ENCODE data around the gene C3orf20.

C3orf20 gene

GRCh38 chr3:14689247-14689980 is 14.5 kb downstream of the C3orf20 start:
- no peaks in the 10 kb centered on the region for H3K9me3 ChIP-seq
- TF ChIP-seq CTCF (IDR thresholded peaks at IDR 0.05) = no peak
- H3K36me3 ChIP-seq = no peaks in the 10 kb centered on the region

GRCh38 chr3:14691239-14691638 is 16.3 kb downstream of the C3orf20 start:
- H3K36me3 ChIP-seq = no peaks in the 10 kb centered on the region
- peaks cover 26 to 31% of the 10 kb centered on the region in 2 experiments for H3K4me1 ChIP-seq (ENCODE audit: control insufficient read depth in 1 of 2, insufficient read depth in 1 of 2, low read depth in 1 of 2, low read length in 1 of 2)
- no peaks in the 10 kb centered on the region for H3K27me3 ChIP-seq
- no peak overlapping the region for H3K27ac ChIP-seq
- no peaks in the 10 kb centered on the region for H3K9me3 ChIP-seq
- no peak overlapping the region for H3K4me3 ChIP-seq (ENCODE audit: low read depth in 1 of 2, low read length in 1 of 2)
- no peak for TF ChIP-seq CTCF (IDR thresholded peaks at IDR 0.05)

More at GRCh38 chr3:14689247-14689980, 14.5 kb downstream of the C3orf20 start:
- H3K27me3 ChIP-seq = no peaks in the 10 kb centered on the region
- no peak overlapping the region for H3K27ac ChIP-seq
- H3K4me1 ChIP-seq (ENCODE audit: control insufficient read depth in 1 of 2, insufficient read depth in 1 of 2, low read depth in 1 of 2, low read length in 1 of 2) = peaks cover 26 to 31% of the 10 kb centered on the region in 2 experiments
- H3K4me3 ChIP-seq (ENCODE audit: low read depth in 1 of 2, low read length in 1 of 2) = no peak overlapping the region

GRCh38 chr3:14691719-14692118 is 16.8 kb downstream of the C3orf20 start:
- H3K27ac ChIP-seq = no peak overlapping the region
- no peak overlapping the region for H3K4me3 ChIP-seq (ENCODE audit: low read depth in 1 of 2, low read length in 1 of 2)

GRCh38 chr3:14698601-14699244 is 23.8 kb downstream of the C3orf20 start:
- H3K4me3 ChIP-seq (ENCODE audit: low read depth in 1 of 2, low read length in 1 of 2) = no peak overlapping the region
- H3K27me3 ChIP-seq = no peaks in the 10 kb centered on the region
- no peak overlapping the region for H3K27ac ChIP-seq
- no peaks in the 10 kb centered on the region for H3K9me3 ChIP-seq
- no peaks in the 10 kb centered on the region for H3K4me1 ChIP-seq (ENCODE audit: control insufficient read depth in 1 of 2, insufficient read depth in 1 of 2, low read depth in 1 of 2, low read length in 1 of 2)
- no peak for TF ChIP-seq CTCF (IDR thresholded peaks at IDR 0.05)
- no peaks in the 10 kb centered on the region for H3K36me3 ChIP-seq

More at GRCh38 chr3:14691719-14692118, 16.8 kb downstream of the C3orf20 start:
- Histone ChIP-seq H3K27me3 (no peaks in the 10 kb centered on the region), H3K4me1 (ENCODE audit: control insufficient read depth in 1 of 2, insufficient read depth in 1 of 2, low read depth in 1 of 2, low read length in 1 of 2) (peaks cover 26 to 31% of the 10 kb centered on the region in 2 experiments), H3K36me3 (no peaks in the 10 kb centered on the region), H3K9me3 (no peaks in the 10 kb centered on the region)
- TF ChIP-seq CTCF (IDR thresholded peaks at IDR 0.05) = no peak

GRCh38 chr3:14699643-14700042 is 24.7 kb downstream of the C3orf20 start:
- no peak overlapping the region for H3K4me3 ChIP-seq (ENCODE audit: low read depth in 1 of 2, low read length in 1 of 2)
- no peaks in the 10 kb centered on the region for H3K4me1 ChIP-seq (ENCODE audit: control insufficient read depth in 1 of 2, insufficient read depth in 1 of 2, low read depth in 1 of 2, low read length in 1 of 2)
- no peak for TF ChIP-seq CTCF (IDR thresholded peaks at IDR 0.05)

More at GRCh38 chr3:14699643-14700042, 24.7 kb downstream of the C3orf20 start:
- Histone ChIP-seq H3K27me3 (no peaks in the 10 kb centered on the region), H3K27ac (no peak overlapping the region), H3K36me3 (no peaks in the 10 kb centered on the region), H3K9me3 (no peaks in the 10 kb centered on the region)
